Measurements from ENCODE around the gene PTPN1. TPM values are rescaled to one million over a fixed set of nuclear protein-coding genes. Genes with fewer than 3 reads are reported as not detected.

PTPN1 gene
- total RNA-seq, 1 experiment from 2014 or later, result 63.0 TPM

GRCh38 chr20:50517817-50518154 lies 7.6 kb downstream of the PTPN1 start:
- TF ChIP-seq CTCF (IDR thresholded peaks at IDR 0.05; ENCODE audit: unreplicated experiment), result no peak
- DNase-seq (ENCODE audit: unreplicated experiment), result no peak
- H3K4me3 Mint-ChIP-seq (ENCODE audit: unreplicated experiment), result peak overlapping the region; percentile 54
- ChIA-PET CTCF (interaction anchor here (0.7 to 1.3 kb wide), 4 partner anchors 11 to 1111 kb away, joined by 3 read pairs; no protein-coding TSS in a partner anchor), POLR2A (interaction anchor here (0.7 to 19.9 kb wide), 9 partner anchors 8 to 433 kb away, joined by 3 to 480 read pairs (median 4); no protein-coding TSS in a partner anchor)
- peak overlapping the region; percentile 82 for H3K27ac Mint-ChIP-seq (ENCODE audit: low read depth, unreplicated experiment)
- peaks cover 53% of the 10 kb centered on the region for H3K4me1 Mint-ChIP-seq (ENCODE audit: insufficient read depth, unreplicated experiment)
- H3K9me3 Mint-ChIP-seq (ENCODE audit: unreplicated experiment), result no peaks in the 10 kb centered on the region
- intact Hi-C loops (cut with micrococcal nuclease), result no loop called here
- H3K36me3 Mint-ChIP-seq (ENCODE audit: insufficient read depth, unreplicated experiment), result peaks cover 8% of the 10 kb centered on the region
- H3K27me3 Mint-ChIP-seq (ENCODE audit: insufficient read depth, unreplicated experiment), result no peaks in the 10 kb centered on the region
- BruUV-seq (replicated peaks), result no TSS peak

GRCh38 chr20:50518270-50518721 lies 8.1 kb downstream of the PTPN1 start:
- Mint-ChIP-seq H3K36me3 (ENCODE audit: insufficient read depth, unreplicated experiment) (peaks cover 11% of the 10 kb centered on the region), H3K27me3 (ENCODE audit: insufficient read depth, unreplicated experiment) (no peaks in the 10 kb centered on the region), H3K9me3 (ENCODE audit: unreplicated experiment) (no peaks in the 10 kb centered on the region), H3K4me1 (ENCODE audit: insufficient read depth, unreplicated experiment) (peaks cover 50% of the 10 kb centered on the region), H3K4me3 (ENCODE audit: unreplicated experiment) (peak overlapping the region; percentile 54), H3K27ac (ENCODE audit: low read depth, unreplicated experiment) (peak overlapping the region; percentile 82)
- TF ChIP-seq CTCF (IDR thresholded peaks at IDR 0.05; ENCODE audit: unreplicated experiment), result no peak
- POLR2A ChIA-PET, result interaction anchor here (0.7 to 19.9 kb wide), 9 partner anchors 8 to 1349 kb away, joined by 3 to 480 read pairs (median 4); no protein-coding TSS in a partner anchor
- BruUV-seq (replicated peaks), result no TSS peak
- intact Hi-C loops (cut with micrococcal nuclease), result no loop called here
- CTCF ChIA-PET, result interaction anchor here (0.7 to 1.3 kb wide), 3 partner anchors 11 to 1111 kb away, joined by 3 read pairs; no protein-coding TSS in a partner anchor
- DNase-seq (ENCODE audit: unreplicated experiment), result no peak

- intact Hi-C loops (cut with micrococcal nuclease), result no loop called here
- Mint-ChIP-seq H3K4me1 (ENCODE audit: insufficient read depth, unreplicated experiment) (peaks cover 51% of the 10 kb centered on the region), H3K36me3 (ENCODE audit: insufficient read depth, unreplicated experiment) (peaks cover 11% of the 10 kb centered on the region), H3K9me3 (ENCODE audit: unreplicated experiment) (no peaks in the 10 kb centered on the region), H3K27me3 (ENCODE audit: insufficient read depth, unreplicated experiment) (no peaks in the 10 kb centered on the region), H3K4me3 (ENCODE audit: unreplicated experiment) (no peak overlapping the region), H3K27ac (ENCODE audit: low read depth, unreplicated experiment) (peak overlapping the region; percentile 46)
- ChIA-PET POLR2A (interaction anchor here (0.6 to 19.9 kb wide), 9 partner anchors 8 to 1350 kb away, joined by 3 to 480 read pairs (median 3); no protein-coding TSS in a partner anchor), CTCF (interaction anchor here (0.6 to 0.9 kb wide), 3 partner anchors 39 to 1460 kb away, joined by 3 read pairs; no protein-coding TSS in a partner anchor)
- BruUV-seq (replicated peaks), result no TSS peak
- DNase-seq (ENCODE audit: unreplicated experiment), result no peak
- TF ChIP-seq CTCF (IDR thresholded peaks at IDR 0.05; ENCODE audit: unreplicated experiment), result no peak
Measured at GRCh38 chr20:50519036-50519762, 9.0 kb downstream of the PTPN1 start.

- ChIA-PET POLR2A (interaction anchor here (0.6 to 19.9 kb wide), 7 partner anchors 9 to 230 kb away, joined by 3 to 480 read pairs (median 8); no protein-coding TSS in a partner anchor), CTCF (interaction anchor here (0.6 to 1.0 kb wide), 4 partner anchors 11 to 362 kb away, joined by 3 read pairs; no protein-coding TSS in a partner anchor)
- intact Hi-C loops (cut with micrococcal nuclease), result no loop called here
- no peaks in the 10 kb centered on the region for H3K27me3 Mint-ChIP-seq (ENCODE audit: insufficient read depth, unreplicated experiment)
- H3K36me3 Mint-ChIP-seq (ENCODE audit: insufficient read depth, unreplicated experiment), result peaks cover 11% of the 10 kb centered on the region
- peaks cover 39% of the 10 kb centered on the region for H3K4me1 Mint-ChIP-seq (ENCODE audit: insufficient read depth, unreplicated experiment)
- no peak for TF ChIP-seq CTCF (IDR thresholded peaks at IDR 0.05; ENCODE audit: unreplicated experiment)
- H3K27ac Mint-ChIP-seq (ENCODE audit: low read depth, unreplicated experiment), result no peak overlapping the region
- no peak overlapping the region for H3K4me3 Mint-ChIP-seq (ENCODE audit: unreplicated experiment)
- no peak for DNase-seq (ENCODE audit: unreplicated experiment)
- H3K9me3 Mint-ChIP-seq (ENCODE audit: unreplicated experiment), result no peaks in the 10 kb centered on the region
- no TSS peak for BruUV-seq (replicated peaks)
Measured at GRCh38 chr20:50520222-50520880, 10.2 kb downstream of the PTPN1 start.

Data from MCF 10A (cell line).